GM18498 (cell line): Measurements from ENCODE around the gene ZNF326.
A peak's percentile ranks its signal among the peaks of the same experiment; 100 is the strongest.
"Not testable (repeated sequence)": the region's sequence is repeated elsewhere in the genome, so short reads cannot be mapped to it uniquely, and the experiment has no call there.

Experiments used
- ATAC-seq: cut with Tn5 transposase; IDR thresholded peaks from one replicate; pipeline ENCODE4 v1.9.1; 2021; ENCODE audit warnings: mild to moderate bottlenecking, moderate library complexity; ENCODE audit not compliant: unreplicated experiment

Gene ZNF326

GRCh38 chr1:89965193-89965768 lies 29.6 kb upstream of the ZNF326 start:
- no peak for ATAC-seq

DNA sequence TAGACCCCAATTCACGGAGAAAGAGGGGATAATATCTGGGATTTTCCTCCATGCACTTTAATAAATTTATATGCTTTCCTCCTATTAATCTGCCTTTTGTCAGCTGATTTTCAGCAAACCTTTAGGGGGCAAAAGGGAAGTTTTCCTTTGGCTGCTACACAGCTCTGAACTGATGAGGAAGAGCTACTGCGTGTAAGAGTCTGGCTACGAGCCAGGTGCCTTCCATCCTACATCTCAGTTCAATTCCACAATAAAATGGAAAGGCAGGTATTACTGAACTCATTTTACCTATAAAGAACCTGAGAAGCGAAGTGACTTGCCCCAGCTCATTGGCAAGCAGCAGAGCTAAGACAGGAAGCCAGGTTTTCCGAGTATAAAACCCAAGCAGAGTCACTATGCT lies 28.3 kb upstream of the ZNF326 start:
- no peak for ATAC-seq

- ATAC-seq: peak; percentile 72
These were observed 23.3 kb upstream of the ZNF326 start for GRCh38 chr1:89971600-89971999.

- no peak for ATAC-seq
These were observed 22.9 kb upstream of the ZNF326 start for GRCh38 chr1:89972024-89972423.

GRCh38 chr1:89973471-89974127 lies 21.3 kb upstream of the ZNF326 start:
- ATAC-seq: no peak

- no peak for ATAC-seq
These were observed 20.7 kb upstream of the ZNF326 start for GRCh38 chr1:89974256-89974655.

- ATAC-seq: no peak
These were observed 20.0 kb upstream of the ZNF326 start for GRCh38 chr1:89974696-89975470.

- ATAC-seq: no peak
These were observed 19.3 kb upstream of the ZNF326 start for GRCh38 chr1:89975540-89976125.

- no peak for ATAC-seq
These were observed 16.2 kb upstream of the ZNF326 start for GRCh38 chr1:89978755-89979154.

DNA sequence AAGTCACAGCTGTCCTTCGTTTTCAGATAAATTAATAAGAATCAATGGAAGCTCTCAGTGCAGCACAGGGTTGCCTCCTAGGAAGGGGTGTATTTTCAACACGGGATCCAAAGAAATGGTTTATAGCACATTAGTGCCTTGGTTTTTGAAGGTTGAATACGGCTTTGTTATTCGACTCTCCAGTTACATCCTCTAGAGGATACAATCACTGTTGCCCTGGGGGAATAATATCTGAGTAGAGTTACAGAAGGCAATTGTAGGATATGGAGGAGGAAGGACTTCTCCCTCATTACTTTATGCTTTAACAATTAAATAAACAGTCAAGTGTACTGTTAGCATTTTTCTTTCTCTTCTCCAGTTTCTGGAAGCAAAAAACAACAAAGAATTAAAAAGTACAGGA lies 14.3 kb upstream of the ZNF326 start:
- ATAC-seq: no peak

- not testable (repeated sequence) for ATAC-seq
These were observed 12.1 kb upstream of the ZNF326 start for GRCh38 chr1:89982846-89983245.

- not testable (repeated sequence) for ATAC-seq
These were observed 10.3 kb upstream of the ZNF326 start for GRCh38 chr1:89984564-89985116.

- ATAC-seq: no peak
These were observed 8.9 kb upstream of the ZNF326 start for GRCh38 chr1:89986020-89986419.

GRCh38 chr1:89987159-89987819 lies 7.6 kb upstream of the ZNF326 start:
- no peak for ATAC-seq

DNA sequence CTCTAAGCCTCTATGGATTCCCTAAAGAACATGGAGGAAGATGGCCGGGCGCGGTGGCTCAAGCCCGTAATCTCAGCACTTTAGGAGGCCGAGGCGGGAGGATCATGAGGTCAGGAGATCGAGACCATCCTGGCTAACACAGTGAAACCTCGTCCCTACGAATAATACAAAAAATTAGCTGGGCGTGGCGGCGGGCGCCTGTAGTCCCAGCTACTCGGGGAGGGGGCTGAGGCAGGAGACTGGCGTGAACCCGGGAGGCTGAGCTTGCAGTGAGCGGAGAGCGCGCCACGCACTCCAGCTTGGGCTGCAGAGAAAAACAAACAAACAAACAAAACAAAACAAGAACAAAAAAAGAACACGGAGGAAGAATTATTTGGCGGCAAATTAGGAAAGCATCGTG lies 5.8 kb upstream of the ZNF326 start:
- no peak for ATAC-seq

- ATAC-seq: no peak
These were observed 5.1 kb upstream of the ZNF326 start for GRCh38 chr1:89989799-89990198.

GRCh38 chr1:89990976-89991831 lies 3.7 kb upstream of the ZNF326 start:
- no peak for ATAC-seq

DNA sequence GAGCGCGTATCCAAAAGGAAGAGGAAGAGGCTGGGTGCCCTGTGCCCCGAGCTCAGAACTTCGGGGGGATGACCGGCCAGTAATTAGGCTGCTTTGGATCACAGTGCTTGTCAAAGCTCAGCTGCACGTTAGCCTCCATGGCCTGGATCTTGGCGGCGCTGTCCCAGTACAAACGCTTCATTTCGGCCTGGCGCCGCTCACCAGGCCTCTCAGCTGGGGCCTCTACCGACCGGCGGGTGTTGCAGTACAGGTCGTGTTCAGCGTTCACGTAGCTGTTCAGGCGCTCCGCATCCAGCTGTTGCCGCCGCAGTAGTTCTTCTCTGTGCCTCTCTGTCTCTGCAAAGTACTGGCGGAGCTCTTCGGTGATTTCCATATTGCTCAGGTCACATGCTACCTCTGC lies 1.4 kb upstream of the ZNF326 start:
- no peak for ATAC-seq

GRCh38 chr1:89994231-89994804 lies 592 bp upstream of the ZNF326 start:
- no peak for ATAC-seq
